HG02943 (cell line): Measurements from ENCODE around the gene NPY2R.

Experiments
- ATAC-seq: cut with Tn5 transposase; IDR thresholded peaks from one replicate; pipeline ENCODE4 v1.9.1; 2021; ENCODE audit warnings: mild to moderate bottlenecking, low read depth, moderate library complexity; ENCODE audit not compliant: unreplicated experiment

The NPY2R gene

GRCh38 chr4:155248002-155248896, 39.8 kb downstream of the NPY2R start:
- no peak for ATAC-seq

- no peak for ATAC-seq
Measured at GRCh38 chr4:155249016-155249566, 40.7 kb downstream of the NPY2R start.

GRCh38 chr4:155252327-155252726, 43.9 kb downstream of the NPY2R start:
- no peak for ATAC-seq

GRCh38 chr4:155263480-155263879, 55.0 kb downstream of the NPY2R start:
- ATAC-seq, result no peak

- ATAC-seq, result no peak
Measured at GRCh38 chr4:155265113-155265512, 56.7 kb downstream of the NPY2R start.
